HG02610 (cell line): ENCODE results near the gene DAAM2.

ENCODE experiments used
- ATAC-seq: cut with Tn5 transposase; IDR thresholded peaks from one replicate; pipeline ENCODE4 v1.9.1; 2021; ENCODE audit warnings: mild to moderate bottlenecking, moderate library complexity; ENCODE audit not compliant: unreplicated experiment

The DAAM2 gene

GRCh38 chr6:39947611-39948068 lies 155.5 kb downstream of the DAAM2 start:
- ATAC-seq, result no peak

DNA sequence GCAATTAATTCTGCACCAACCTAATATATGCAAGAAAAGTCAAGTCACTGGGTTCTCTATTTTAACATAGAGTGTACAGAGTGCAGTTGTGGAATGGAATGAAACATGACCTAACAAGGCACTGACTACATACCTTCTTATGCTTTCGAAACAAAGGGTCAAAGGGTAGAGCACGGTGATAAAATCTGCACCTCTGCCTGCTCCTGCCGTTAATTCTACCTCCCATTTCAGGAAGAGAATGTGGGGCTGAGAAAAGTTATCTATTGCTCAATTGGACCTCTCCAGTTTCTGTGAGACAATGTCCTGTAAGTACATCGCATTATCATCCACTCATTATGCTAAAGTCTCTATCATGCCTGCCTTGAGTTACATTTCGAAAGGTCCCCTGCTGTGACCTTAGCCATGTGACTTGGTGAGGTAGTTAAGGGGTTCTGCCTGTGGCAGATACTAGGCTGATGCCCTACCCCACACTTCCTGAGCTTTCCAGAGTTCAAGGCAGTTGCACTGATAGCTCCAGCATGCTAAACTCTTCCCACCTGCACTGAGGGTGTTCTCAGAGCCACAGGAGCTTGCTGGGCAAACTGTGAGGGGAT lies 156.1 kb downstream of the DAAM2 start:
- no peak for ATAC-seq

GRCh38 chr6:39950125-39950720 lies 158.0 kb downstream of the DAAM2 start:
- ATAC-seq, result no peak

DNA sequence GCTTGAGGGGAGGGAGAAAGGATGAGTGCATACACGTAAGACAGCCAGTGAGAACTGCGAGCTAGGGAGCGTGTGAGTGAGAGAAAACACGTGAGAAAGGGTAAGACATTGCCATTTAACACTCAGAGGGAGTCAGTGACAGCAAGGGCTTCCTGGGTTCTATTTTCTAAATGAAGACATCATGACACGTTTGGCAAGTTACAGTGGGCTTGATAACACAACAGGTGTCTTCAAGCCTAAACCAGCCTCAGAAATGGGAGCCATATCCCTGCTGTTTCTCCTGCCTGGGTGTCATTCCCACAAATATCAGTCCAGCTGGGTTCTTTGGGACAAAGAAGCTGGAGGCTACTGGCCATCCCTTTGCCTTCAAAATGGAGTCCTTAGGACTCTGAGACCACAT lies 159.0 kb downstream of the DAAM2 start:
- ATAC-seq, result no peak

GRCh38 chr6:39951716-39952115 lies 159.5 kb downstream of the DAAM2 start:
- no peak for ATAC-seq

GRCh38 chr6:39952167-39952566 lies 160.0 kb downstream of the DAAM2 start:
- ATAC-seq, result no peak

DNA sequence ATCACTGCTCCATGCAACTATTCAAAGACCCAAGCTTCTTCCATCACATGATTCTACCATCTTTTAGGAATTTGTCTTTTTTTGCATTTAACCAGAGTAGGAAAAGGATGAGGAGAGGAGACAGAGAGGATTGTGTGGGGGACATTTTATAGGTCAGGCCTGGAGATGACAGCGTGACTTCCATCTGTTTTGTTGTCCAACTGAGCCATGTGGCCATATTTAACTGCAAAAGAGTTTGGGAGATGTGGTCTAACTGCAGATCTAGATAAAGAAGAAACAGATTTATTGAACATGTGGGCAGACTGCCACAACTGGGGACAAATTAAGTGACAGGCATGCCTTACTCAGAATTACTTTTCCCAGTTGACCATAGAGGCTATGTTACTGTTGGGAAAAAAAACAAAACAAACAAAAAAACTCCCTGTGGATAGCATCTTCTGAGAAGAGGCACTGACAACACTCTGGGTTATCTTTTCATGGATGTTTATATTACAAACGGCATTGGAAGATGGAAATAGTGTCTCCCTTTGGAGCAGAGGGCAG lies 161.0 kb downstream of the DAAM2 start:
- ATAC-seq, result no peak
